HG03280 (cell line): ENCODE measurements around the gene NIM1K.
"Not testable (repeated sequence)": the region's sequence is repeated elsewhere in the genome, so short reads cannot be mapped to it uniquely, and the experiment has no call there.

Experiments
- ATAC-seq: cut with Tn5 transposase; IDR thresholded peaks from one replicate; pipeline ENCODE4 v1.9.1; 2021; ENCODE audit warnings: mild to moderate bottlenecking, moderate library complexity; ENCODE audit not compliant: unreplicated experiment

Gene NIM1K

GRCh38 chr5:43275391-43275790, 83.4 kb downstream of the NIM1K start:
- no peak for ATAC-seq

- no peak for ATAC-seq
Observed at GRCh38 chr5:43279548-43280274, 87.7 kb downstream of the NIM1K start.

- ATAC-seq = no peak
Observed at GRCh38 chr5:43281840-43282658, 90.0 kb downstream of the NIM1K start.

- ATAC-seq = no peak
Observed at GRCh38 chr5:43286623-43287022, 94.6 kb downstream of the NIM1K start.

- no peak for ATAC-seq
Observed at GRCh38 chr5:43287493-43287892, 95.5 kb downstream of the NIM1K start.

- no peak for ATAC-seq
Observed at GRCh38 chr5:43288269-43288831, 96.3 kb downstream of the NIM1K start.

- no peak for ATAC-seq
Observed at GRCh38 chr5:43290726-43291125, 98.7 kb downstream of the NIM1K start.

- ATAC-seq = no peak
Observed at GRCh38 chr5:43294226-43294625, 102.2 kb downstream of the NIM1K start.

- no peak for ATAC-seq
Observed at GRCh38 chr5:43295202-43295601, 103.2 kb downstream of the NIM1K start.

- no peak for ATAC-seq
Observed at GRCh38 chr5:43296835-43297234, 104.8 kb downstream of the NIM1K start.

- ATAC-seq = no peak
Observed at GRCh38 chr5:43298443-43298842, 106.4 kb downstream of the NIM1K start.

- ATAC-seq = no peak
Observed at GRCh38 chr5:43300112-43300511, 108.1 kb downstream of the NIM1K start.

GRCh38 chr5:43301653-43302091, 109.6 kb downstream of the NIM1K start:
- no peak for ATAC-seq

- ATAC-seq = no peak
Observed at GRCh38 chr5:43302481-43302880, 110.5 kb downstream of the NIM1K start.

GRCh38 chr5:43303242-43303641, 111.2 kb downstream of the NIM1K start:
- ATAC-seq = no peak

GRCh38 chr5:43304525-43304924, 112.5 kb downstream of the NIM1K start:
- peak; percentile 40 for ATAC-seq

GRCh38 chr5:43305948-43306565, 114.0 kb downstream of the NIM1K start:
- ATAC-seq = peak; percentile 54

- ATAC-seq = not testable (repeated sequence)
Observed at GRCh38 chr5:43306954-43307353, 114.9 kb downstream of the NIM1K start.

- ATAC-seq = no peak
Observed at GRCh38 chr5:43309122-43309521, 117.1 kb downstream of the NIM1K start.

GRCh38 chr5:43309637-43310036, 117.6 kb downstream of the NIM1K start:
- ATAC-seq = no peak

- ATAC-seq = no peak
Observed at GRCh38 chr5:43312076-43312661, 120.1 kb downstream of the NIM1K start.
